IPS-18c (cell line): Measurements from ENCODE around the gene FBRSL1.
"Not testable (repeated sequence)": the region's sequence is repeated elsewhere in the genome, so short reads cannot be mapped to it uniquely, and the experiment has no call there.

ENCODE experiments used
- H3K4me3 ChIP-seq: 2 replicates; pipeline ENCODE4 v1.7.0; 2013; ENCODE audit warnings: low read depth, mild to moderate bottlenecking, low read length, moderate library complexity; ENCODE audit not compliant: insufficient read depth
- H3K9me3 ChIP-seq: one replicate; pipeline ENCODE4 v1.6.1; 2013; ENCODE audit warnings: mild to moderate bottlenecking, low read length, moderate library complexity; ENCODE audit not compliant: control insufficient read depth, insufficient read depth

Gene FBRSL1

GRCh38 chr12:132451836-132452195 lies 38.1 kb upstream of the FBRSL1 start:
- peaks cover 2% of the 10 kb centered on the region for H3K9me3 ChIP-seq
- H3K4me3 ChIP-seq: no peak overlapping the region

GRCh38 chr12:132452596-132453350 lies 37.2 kb upstream of the FBRSL1 start:
- H3K9me3 ChIP-seq: no peaks in the 10 kb centered on the region
- no peak overlapping the region for H3K4me3 ChIP-seq

GRCh38 chr12:132453361-132454192 lies 36.4 kb upstream of the FBRSL1 start:
- Histone ChIP-seq H3K9me3 (no peaks in the 10 kb centered on the region), H3K4me3 (no peak overlapping the region)

GRCh38 chr12:132454193-132454932 lies 35.6 kb upstream of the FBRSL1 start:
- H3K9me3 ChIP-seq: peaks cover under 1% of the 10 kb centered on the region

GRCh38 chr12:132454933-132455418 lies 35.0 kb upstream of the FBRSL1 start:
- Histone ChIP-seq H3K4me3 (no peak overlapping the region), H3K9me3 (peaks cover 2% of the 10 kb centered on the region)

More at GRCh38 chr12:132454193-132454932, 35.6 kb upstream of the FBRSL1 start:
- no peak overlapping the region for H3K4me3 ChIP-seq

- Histone ChIP-seq H3K4me3 (no peak overlapping the region), H3K9me3 (peaks cover 2% of the 10 kb centered on the region)
Measured at GRCh38 chr12:132455565-132455964, 34.4 kb upstream of the FBRSL1 start.

GRCh38 chr12:132456186-132456943 lies 33.6 kb upstream of the FBRSL1 start:
- Histone ChIP-seq H3K4me3 (no peak overlapping the region), H3K9me3 (peaks cover 5% of the 10 kb centered on the region)

- H3K9me3 ChIP-seq: peaks cover 5% of the 10 kb centered on the region
- no peak overlapping the region for H3K4me3 ChIP-seq
Measured at GRCh38 chr12:132456944-132457495, 32.9 kb upstream of the FBRSL1 start.

- H3K9me3 ChIP-seq: peaks cover 7% of the 10 kb centered on the region
- H3K4me3 ChIP-seq: no peak overlapping the region
Measured at GRCh38 chr12:132458441-132458840, 31.5 kb upstream of the FBRSL1 start.

- Histone ChIP-seq H3K9me3 (peaks cover 7% of the 10 kb centered on the region), H3K4me3 (no peak overlapping the region)
Measured at GRCh38 chr12:132458846-132459641, 30.9 kb upstream of the FBRSL1 start.

- H3K4me3 ChIP-seq: no peak overlapping the region
Measured at GRCh38 chr12:132460571-132460970, 29.4 kb upstream of the FBRSL1 start.

GRCh38 chr12:132461526-132461925 lies 28.4 kb upstream of the FBRSL1 start:
- no peak overlapping the region for H3K4me3 ChIP-seq
- peaks cover 7% of the 10 kb centered on the region for H3K9me3 ChIP-seq

More at GRCh38 chr12:132460571-132460970, 29.4 kb upstream of the FBRSL1 start:
- peaks cover 7% of the 10 kb centered on the region for H3K9me3 ChIP-seq

- Histone ChIP-seq H3K9me3 (peaks cover 7% of the 10 kb centered on the region), H3K4me3 (no peak overlapping the region)
Measured at GRCh38 chr12:132462788-132463187, 27.2 kb upstream of the FBRSL1 start.

- not testable (repeated sequence) for H3K4me3 ChIP-seq, H3K9me3 ChIP-seq
Measured at GRCh38 chr12:132463284-132463924, 26.5 kb upstream of the FBRSL1 start.

GRCh38 chr12:132464304-132464703 lies 25.6 kb upstream of the FBRSL1 start:
- H3K9me3 ChIP-seq, H3K4me3 ChIP-seq: not testable (repeated sequence)
